Activated CD4-positive, alpha-beta T cell treated with anti-CD3 and anti-CD28 coated beads, Interleukin-2, amount 10 ng/mL, durations not matched to agents 7 days and 5 days (primary cell): ENCODE results near the gene MS4A2. TPM values are rescaled to one million over a fixed set of nuclear protein-coding genes. Genes with fewer than 3 reads are reported as not detected.

Experiments
- CTCF ChIA-PET: fragments of 350-600 bp; sonication (Branson Sonifier 250); formaldehyde crosslinking; loops from one replicate; lab custom pipeline; 2021; ENCODE audit warnings: antibody characterized with exemption; lab: Charles Lee
- POLR2A ChIA-PET: fragments of 350-600 bp; sonication (Branson Sonifier 250); formaldehyde crosslinking; loops from one replicate; lab custom pipeline; 2021; ENCODE audit warnings: antibody characterized with exemption; lab: Charles Lee
- DNase-seq: peaks from one replicate; pipeline ENCODE4 v3.0.0-alpha.2; 2020
- H3K27ac Mint-ChIP-seq: one replicate; pipeline ENCODE4 v1.8.0; 2021; ENCODE audit warnings: mild to moderate bottlenecking, moderate library complexity, mixed read lengths
- H3K27me3 Mint-ChIP-seq: one replicate; pipeline ENCODE4 v1.8.0; 2021; ENCODE audit warnings: mixed read lengths
- H3K36me3 Mint-ChIP-seq: one replicate; pipeline ENCODE4 v1.8.0; 2021; ENCODE audit warnings: low read depth, mixed read lengths
- H3K4me1 Mint-ChIP-seq: one replicate; pipeline ENCODE4 v1.8.0; 2021; ENCODE audit warnings: mixed read lengths
- H3K4me3 Mint-ChIP-seq: one replicate; pipeline ENCODE4 v1.8.0; 2021; ENCODE audit warnings: mild to moderate bottlenecking, moderate library complexity, mixed read lengths
- H3K9me3 Mint-ChIP-seq: one replicate; pipeline ENCODE4 v1.8.0; 2021; ENCODE audit warnings: mixed read lengths
- total RNA-seq, 2 experiments: library from RNA; stranded (reverse); gene quantifications; one replicate each; pipeline ENCODE4 v1.2.3, GENCODE V29; 2021

Gene MS4A2
- total RNA-seq, 2 experiments from 2014 or later, result not detected

GRCh38 chr11:60131912-60132311 is 43.4 kb downstream of the MS4A2 start:
- POLR2A ChIA-PET, result no interaction called here
- no peaks in the 10 kb centered on the region for H3K4me1 Mint-ChIP-seq
- H3K27ac Mint-ChIP-seq, result no peak overlapping the region
- H3K36me3 Mint-ChIP-seq, result no peaks in the 10 kb centered on the region
- peaks cover under 1% of the 10 kb centered on the region for H3K27me3 Mint-ChIP-seq
- CTCF ChIA-PET, result no interaction called here
- no peak overlapping the region for H3K4me3 Mint-ChIP-seq
- no peak for DNase-seq
- peaks cover 6% of the 10 kb centered on the region for H3K9me3 Mint-ChIP-seq

GRCh38 chr11:60133917-60134316 is 45.5 kb downstream of the MS4A2 start:
- CTCF ChIA-PET, result no interaction called here
- Mint-ChIP-seq H3K4me1 (no peaks in the 10 kb centered on the region), H3K36me3 (no peaks in the 10 kb centered on the region)

GRCh38 chr11:60143768-60144167 is 55.3 kb downstream of the MS4A2 start:
- Mint-ChIP-seq H3K36me3 (no peaks in the 10 kb centered on the region), H3K27me3 (no peaks in the 10 kb centered on the region), H3K4me1 (peaks cover 2% of the 10 kb centered on the region), H3K9me3 (no peaks in the 10 kb centered on the region), H3K4me3 (no peak overlapping the region), H3K27ac (no peak overlapping the region)
- POLR2A ChIA-PET, result no interaction called here
- no peak for DNase-seq
- CTCF ChIA-PET, result interaction anchor here (0.6 kb wide), 1 partner anchor 1113 kb away, joined by 4 read pairs; no protein-coding TSS in a partner anchor

More at GRCh38 chr11:60133917-60134316, 45.5 kb downstream of the MS4A2 start:
- peaks cover 6% of the 10 kb centered on the region for H3K9me3 Mint-ChIP-seq
- DNase-seq, result no peak
- POLR2A ChIA-PET, result no interaction called here
- no peak overlapping the region for H3K4me3 Mint-ChIP-seq
- no peak overlapping the region for H3K27ac Mint-ChIP-seq
- peaks cover 9% of the 10 kb centered on the region for H3K27me3 Mint-ChIP-seq

GRCh38 chr11:60145677-60146076 is 57.2 kb downstream of the MS4A2 start:
- POLR2A ChIA-PET, result no interaction called here

More at GRCh38 chr11:60145677-60146076, 57.2 kb downstream of the MS4A2 start:
- CTCF ChIA-PET, result no interaction called here
- no peak overlapping the region for H3K27ac Mint-ChIP-seq
- no peaks in the 10 kb centered on the region for H3K36me3 Mint-ChIP-seq
- H3K4me3 Mint-ChIP-seq, result no peak overlapping the region
- peaks cover 2% of the 10 kb centered on the region for H3K4me1 Mint-ChIP-seq
- no peaks in the 10 kb centered on the region for H3K27me3 Mint-ChIP-seq
- no peaks in the 10 kb centered on the region for H3K9me3 Mint-ChIP-seq
- no peak for DNase-seq

Other genes starting within 250 kb of the MS4A2 start
- gene CBLIF, start 243.2 kb upstream of the MS4A2 start, total RNA-seq, result not detected
- gene TCN1, start 222.2 kb upstream of the MS4A2 start, total RNA-seq, result not detected
- gene OOSP3, start 209.9 kb upstream of the MS4A2 start, total RNA-seq, result not detected
- gene OOSP1, start 150.2 kb upstream of the MS4A2 start, total RNA-seq, result not detected
- gene OOSP4A, start 124.6 kb upstream of the MS4A2 start, total RNA-seq, result not detected
- gene OOSP4B, start 71.5 kb upstream of the MS4A2 start, total RNA-seq, result not detected
- gene OOSP2, start 48.3 kb upstream of the MS4A2 start, total RNA-seq, result not detected
- gene MS4A3, start 32.0 kb upstream of the MS4A2 start, total RNA-seq, result not detected
- gene MS4A6A, start 94.4 kb downstream of the MS4A2 start, total RNA-seq, result not detected
- gene MS4A4E, start 154.5 kb downstream of the MS4A2 start, total RNA-seq, result not detected
- gene MS4A4A, start 192.0 kb downstream of the MS4A2 start, total RNA-seq, result not detected
- gene MS4A6E, start 238.6 kb downstream of the MS4A2 start, total RNA-seq, result not detected